HCT116 (cell line): Measurements from ENCODE around the gene SLC16A4. TPM values are rescaled to one million over a fixed set of nuclear protein-coding genes. Genes with fewer than 3 reads are reported as not detected.

Source experiments
- ATAC-seq: fragments of 200-7000 bp; cut with Tn5 transposase; 2 replicates; pipeline ENCODE4 v1.9.1; 2020; ENCODE audit warnings: mild to moderate bottlenecking, moderate library complexity
- BruUV-seq: library from RNA; stranded (reverse); fragments of 400-500 nt; replicated peaks from 2 replicates; lab custom pipeline; 2021; lab: Mats Ljungman, UMichigan
- CTCF ChIA-PET: fragments of 300-600 bp; sonication (Branson Sonifier 250); formaldehyde crosslinking; loops from one replicate; lab custom pipeline; 2021; ENCODE audit warnings: antibody characterized with exemption; lab: Charles Lee
- POLR2A ChIA-PET: fragments of 300-600, 350-600 bp; sonication (Branson Sonifier 250); formaldehyde crosslinking; loops from one replicate; lab custom pipeline; 2021; ENCODE audit warnings: antibody characterized with exemption; lab: Charles Lee
- RAD21 ChIA-PET, 2 experiments: fragments of 300-600 bp; sonication (Branson Sonifier 250); formaldehyde crosslinking; loops; one replicate each; lab custom pipeline; 2023; ENCODE audit warnings: low total read pairs in 2 of 2; ENCODE audit not compliant: uncharacterized antibody in 2 of 2, unreplicated experiment in 2 of 2, low non-redundant PET in 1 of 2; lab: Charles Lee
- DNase-seq: peaks from one replicate; pipeline ENCODE4 v3.0.0-alpha.2; 2010; ENCODE audit warnings: low read depth, low spot score
- H2AFZ ChIP-seq: fragments of 200-600 bp; shearing (Covaris generic), sonication (generic); 2 replicates; pipeline ENCODE4 v1.6.1; 2017; ENCODE audit warnings: low read depth, mixed run types, mixed read lengths, antibody characterized with exemption, low read length; ENCODE audit not compliant: poor library complexity, severe bottlenecking
- H3K27ac ChIP-seq: 2 replicates; pipeline ENCODE4 v1.5.1; 2012; ENCODE audit warnings: low read depth, low read length
- H3K27me3 ChIP-seq: fragments of 200-600 bp; sonication (generic); 2 replicates; pipeline ENCODE4 v1.6.1; 2016; ENCODE audit warnings: mixed run types, low read length, mixed read lengths; ENCODE audit not compliant: insufficient read depth
- H3K36me3 ChIP-seq, 2 experiments: fragments of 200-500 bp in 1 of 2; fragments of 200-600 bp in 1 of 2; sonication (Bioruptor generic) in 1 of 2; sonication (generic) in 1 of 2; 2 replicates each; pipeline versions ENCODE4 v1.5.1 to v1.6.1; 2014 to 2016; ENCODE audit warnings: low read length in 2 of 2, inconsistent platforms in 1 of 2, mixed read lengths in 1 of 2, mixed run types in 1 of 2; ENCODE audit not compliant: insufficient read depth in 2 of 2, control insufficient read depth in 1 of 2
- H3K4me1 ChIP-seq, 2 experiments: fragments of 200-600 bp in 1 of 2; sonication (generic) in 1 of 2; 2 replicates each; pipeline versions ENCODE4 v1.5.1 to v1.6.1; 2012 to 2017; ENCODE audit warnings: low read length in 2 of 2, inconsistent platforms in 1 of 2, mild to moderate bottlenecking in 1 of 2, mixed read lengths in 1 of 2, mixed run types in 1 of 2, moderate library complexity in 1 of 2; ENCODE audit not compliant: insufficient read depth in 2 of 2, control insufficient read depth in 1 of 2
- H3K4me2 ChIP-seq: fragments of 200-600 bp; sonication (generic); 2 replicates; pipeline ENCODE4 v1.6.1; 2017; ENCODE audit warnings: mixed run types, low read length, mixed read lengths
- H3K4me3 ChIP-seq, 2 experiments: fragments of 200-600 bp in 1 of 2; sonication (generic) in 1 of 2; replicated peaks in 1 of 2; 2 replicates each; pipeline ENCODE4 v1.5.1; 2011 to 2016; ENCODE audit warnings: low read length in 2 of 2, control low read depth in 1 of 2, low read depth in 1 of 2, mild to moderate bottlenecking in 1 of 2, mixed read lengths in 1 of 2, mixed run types in 1 of 2
- H3K79me2 ChIP-seq: fragments of 200-600 bp; sonication (generic); 2 replicates; pipeline ENCODE4 v1.6.1; 2017; ENCODE audit warnings: mild to moderate bottlenecking, mixed run types, low read length, moderate library complexity, mixed read lengths; ENCODE audit not compliant: insufficient read depth
- H3K9ac ChIP-seq: fragments of 200-600 bp; sonication (generic); 2 replicates; pipeline ENCODE4 v1.6.1; 2016; ENCODE audit warnings: low read length, mixed read lengths
- H3K9me2 ChIP-seq: fragments of 200-600 bp; sonication (generic), shearing (Covaris generic); 2 replicates; pipeline ENCODE4 v1.6.1; 2017; ENCODE audit warnings: mixed run types, mild to moderate bottlenecking, moderate library complexity; ENCODE audit not compliant: insufficient read depth
- H3K9me3 ChIP-seq, 2 experiments: fragments of 200-500 bp in 1 of 2; fragments of 200-600 bp in 1 of 2; sonication (Bioruptor generic) in 1 of 2; sonication (generic) in 1 of 2; 2 replicates each; pipeline ENCODE4 v1.6.1; 2014 to 2017; ENCODE audit warnings: low read length in 2 of 2, mixed read lengths in 2 of 2, inconsistent platforms in 1 of 2, low read depth in 1 of 2, mild to moderate bottlenecking in 1 of 2, mixed run types in 1 of 2, moderate library complexity in 1 of 2; ENCODE audit not compliant: control insufficient read depth in 1 of 2, insufficient read depth in 1 of 2
- H4K20me1 ChIP-seq: fragments of 200-600 bp; sonication (generic), shearing (Covaris generic); 2 replicates; pipeline ENCODE4 v1.6.1; 2017; ENCODE audit warnings: mixed run types, mild to moderate bottlenecking, moderate library complexity; ENCODE audit not compliant: insufficient read depth
- CEBPB ChIP-seq: IDR thresholded peaks from 2 replicates; pipeline ENCODE4 v1.6.1; 2012; ENCODE audit warnings: low read depth
- ELF1 ChIP-seq: IDR thresholded peaks from 2 replicates; pipeline ENCODE4 v1.6.1; 2012; ENCODE audit warnings: low read depth, borderline replicate concordance
- EZH2 ChIP-seq: fragments of 200-600 bp; sonication (generic); IDR thresholded peaks from 2 replicates; pipeline ENCODE4 v1.6.1; 2017; ENCODE audit warnings: antibody characterized with exemption, mixed run types
- EZH2phosphoT487 ChIP-seq: fragments of 200-600 bp; IDR thresholded peaks from 2 replicates; pipeline ENCODE4 v1.6.1; 2018; ENCODE audit warnings: antibody characterized with exemption, borderline replicate concordance
- FOSL1 ChIP-seq: IDR thresholded peaks from 2 replicates; pipeline ENCODE4 v1.6.1; 2012; ENCODE audit warnings: low read depth
- JUND ChIP-seq: IDR thresholded peaks from 2 replicates; pipeline ENCODE4 v1.6.1; 2012
- POLR2A ChIP-seq: IDR thresholded peaks from 2 replicates; pipeline ENCODE4 v1.7.0; 2011; ENCODE audit warnings: borderline replicate concordance; ENCODE audit not compliant: insufficient read depth, insufficient read length; ENCODE audit errors: extremely low read depth
- POLR2AphosphoS5 ChIP-seq: IDR thresholded peaks from 2 replicates; pipeline ENCODE4 v1.6.1; 2011; ENCODE audit warnings: mild to moderate bottlenecking, low read depth, low read length, moderate library complexity
- RAD21 ChIP-seq: IDR thresholded peaks from 2 replicates; pipeline ENCODE4 v1.6.1; 2012; ENCODE audit warnings: low read depth, mild to moderate bottlenecking
- SIN3A ChIP-seq: IDR thresholded peaks from 2 replicates; pipeline ENCODE4 v1.6.1; 2012; ENCODE audit warnings: low read depth
- SP1 ChIP-seq: IDR thresholded peaks from 2 replicates; pipeline ENCODE4 v1.6.1; 2012; ENCODE audit warnings: low read depth
- SRF ChIP-seq: IDR thresholded peaks from 2 replicates; pipeline ENCODE4 v1.6.1; 2012; ENCODE audit warnings: low read depth
- TCF7L2 ChIP-seq: IDR thresholded peaks from 2 replicates; pipeline ENCODE4 v1.7.0; 2011; ENCODE audit warnings: borderline replicate concordance, inconsistent platforms; ENCODE audit not compliant: insufficient read depth, insufficient read length; ENCODE audit errors: extremely low read depth
- YY1 ChIP-seq: IDR thresholded peaks from 2 replicates; pipeline ENCODE4 v1.6.1; 2011; ENCODE audit warnings: low read length, low read depth, moderate library complexity, mild to moderate bottlenecking; ENCODE audit not compliant: insufficient replicate concordance; ENCODE audit errors: extremely low read depth
- ZNF274 ChIP-seq: fragments of 200-500 bp; sonication (Bioruptor generic); IDR thresholded peaks from 2 replicates; pipeline ENCODE4 v1.6.1; 2014; ENCODE audit warnings: mild to moderate bottlenecking, low read depth, low read length, inconsistent platforms
- intact Hi-C: fragments of 100-400 bp; cut with micrococcal nuclease; formaldehyde crosslinking; loops from 2 replicates; pipeline ENCODE4 v1.10.0; 2022
- total RNA-seq: library from RNA; stranded (reverse); gene quantifications from one replicate; pipeline ENCODE4 v1.2.1, GENCODE V29; 2021; ENCODE audit not compliant: unreplicated experiment
- TF ChIP-seq, protein P1 (sequence below): IDR thresholded peaks from 2 replicates; pipeline ENCODE4 v1.6.1; 2012
- TF ChIP-seq, protein P2 (sequence below), 3 experiments: fragments of 200-600 bp in 1 of 3; sonication (generic) in 1 of 3; IDR thresholded peaks in 2 of 3; conservative IDR thresholded peaks in 1 of 3; 2 replicates each; pipeline ENCODE4 v1.5.1; 2012 to 2017; ENCODE audit warnings: low read depth in 2 of 3, low read length in 2 of 3, antibody characterized with exemption in 1 of 3, borderline replicate concordance in 1 of 3, control low read depth in 1 of 3, mild to moderate bottlenecking in 1 of 3, mixed read lengths in 1 of 3, mixed run types in 1 of 3, moderate library complexity in 1 of 3; ENCODE audit not compliant: insufficient read depth in 1 of 3
- TF ChIP-seq, protein P3 (sequence below): IDR thresholded peaks from 2 replicates; pipeline ENCODE4 v1.6.1; 2012; ENCODE audit warnings: low read depth

SLC16A4 gene
- total RNA-seq, 1 experiment from 2014 or later = 0.20 TPM

DNA sequence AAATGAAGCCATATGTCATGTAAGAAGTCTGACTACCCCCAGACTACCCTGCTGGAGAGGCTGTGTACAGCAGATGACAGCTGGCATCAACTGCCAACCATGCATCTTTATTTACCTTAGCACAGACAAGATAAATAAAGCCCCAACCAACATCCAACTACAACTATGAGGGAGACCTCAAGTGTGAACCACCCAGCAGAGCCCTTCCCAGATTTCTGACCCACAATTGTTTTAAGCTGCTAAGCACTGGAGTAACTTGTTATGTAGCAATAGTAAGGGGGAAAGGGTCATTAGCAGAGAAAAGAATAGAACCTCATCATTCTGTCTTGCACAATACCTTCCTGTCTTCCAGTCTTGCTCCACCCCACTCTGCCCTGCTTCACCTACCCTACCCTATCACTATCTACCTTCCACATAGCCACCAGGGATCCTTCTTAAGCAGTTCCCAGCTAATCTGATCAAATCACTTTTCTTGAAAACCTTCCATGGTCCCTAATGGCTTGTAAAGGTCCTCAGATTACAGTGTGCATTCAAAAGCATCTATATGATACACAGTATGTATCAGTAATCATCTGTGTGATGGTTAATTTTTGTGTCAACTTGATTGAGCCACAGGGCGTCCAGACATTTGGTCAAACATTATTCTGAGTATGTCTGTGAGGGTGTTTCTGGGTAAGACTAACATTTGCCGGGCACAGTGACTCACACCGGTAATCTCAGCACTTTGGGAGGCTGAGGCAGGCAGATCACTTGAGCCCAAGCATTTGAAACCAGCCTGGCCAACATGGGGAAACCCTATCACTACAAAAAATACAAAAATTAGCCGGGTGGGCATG is 71.3 kb downstream of the SLC16A4 start:
- Histone ChIP-seq H3K27ac (no peak overlapping the region), H3K79me2 (no peaks in the 10 kb centered on the region), H3K27me3 (no peaks in the 10 kb centered on the region), H4K20me1 (no peaks in the 10 kb centered on the region), H3K9ac (no peak overlapping the region), H3K4me1 (peaks cover 7 to 11% of the 10 kb centered on the region in 2 experiments; a peak in 2 of 4 replicates), H3K36me3 (no peaks in the 10 kb centered on the region), H3K4me3 (no peak overlapping the region), H3K9me3 (no peaks in the 10 kb centered on the region), H2AFZ (no peak overlapping the region), H3K9me2 (no peaks in the 10 kb centered on the region), H3K4me2 (peak overlapping the region; percentile 37)
- no peak for DNase-seq
- no TSS peak for BruUV-seq
- ATAC-seq = peak; percentile 40
- ChIA-PET POLR2A (interaction anchor here (1.1 to 1.2 kb wide), 2 partner anchors 15 to 20 kb away, joined by 3 read pairs; partner anchors contain the start of gene RBM15), RAD21 (no interaction called here), CTCF (interaction anchor here (1.0 to 4.5 kb wide), 5 partner anchors 19 to 174 kb away, joined by 3 to 36 read pairs (median 3); partner anchors contain the start of gene RBM15)
- TF ChIP-seq CEBPB (peak; percentile 40; the same call in 1 of the 2 replicates), ZNF274 (no peak), FOSL1 (peak; percentile 18; the same call in 1 of the 2 replicates), YY1 (no peak), ELF1 (no peak), SP1 (0 out of 2 replicates have a peak, but pooled peaks have one; percentile 18), TCF7L2 (no peak), SIN3A (no peak), POLR2AphosphoS5 (no peak), RAD21 (no peak), JUND (no peak), EZH2phosphoT487 (no peak), SRF (no peak), EZH2 (no peak), POLR2A (no peak)
- TF ChIP-seq, protein P1, sequence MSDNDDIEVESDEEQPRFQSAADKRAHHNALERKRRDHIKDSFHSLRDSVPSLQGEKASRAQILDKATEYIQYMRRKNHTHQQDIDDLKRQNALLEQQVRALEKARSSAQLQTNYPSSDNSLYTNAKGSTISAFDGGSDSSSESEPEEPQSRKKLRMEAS = no peak
- TF ChIP-seq, protein P2, sequence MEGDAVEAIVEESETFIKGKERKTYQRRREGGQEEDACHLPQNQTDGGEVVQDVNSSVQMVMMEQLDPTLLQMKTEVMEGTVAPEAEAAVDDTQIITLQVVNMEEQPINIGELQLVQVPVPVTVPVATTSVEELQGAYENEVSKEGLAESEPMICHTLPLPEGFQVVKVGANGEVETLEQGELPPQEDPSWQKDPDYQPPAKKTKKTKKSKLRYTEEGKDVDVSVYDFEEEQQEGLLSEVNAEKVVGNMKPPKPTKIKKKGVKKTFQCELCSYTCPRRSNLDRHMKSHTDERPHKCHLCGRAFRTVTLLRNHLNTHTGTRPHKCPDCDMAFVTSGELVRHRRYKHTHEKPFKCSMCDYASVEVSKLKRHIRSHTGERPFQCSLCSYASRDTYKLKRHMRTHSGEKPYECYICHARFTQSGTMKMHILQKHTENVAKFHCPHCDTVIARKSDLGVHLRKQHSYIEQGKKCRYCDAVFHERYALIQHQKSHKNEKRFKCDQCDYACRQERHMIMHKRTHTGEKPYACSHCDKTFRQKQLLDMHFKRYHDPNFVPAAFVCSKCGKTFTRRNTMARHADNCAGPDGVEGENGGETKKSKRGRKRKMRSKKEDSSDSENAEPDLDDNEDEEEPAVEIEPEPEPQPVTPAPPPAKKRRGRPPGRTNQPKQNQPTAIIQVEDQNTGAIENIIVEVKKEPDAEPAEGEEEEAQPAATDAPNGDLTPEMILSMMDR (IDR thresholded peaks at IDR 0.05 in 2 of 3, conservative IDR thresholded peaks at IDR 0.05 in 1 of 3; ENCODE audit: borderline replicate concordance in 1 of 3, insufficient read depth in 1 of 3, low read depth in 2 of 3, low read length in 2 of 3) = peak in 2 of 3 experiments; percentile 13 to 25; a peak in 1 of 6 replicates
- TF ChIP-seq, protein P3, sequence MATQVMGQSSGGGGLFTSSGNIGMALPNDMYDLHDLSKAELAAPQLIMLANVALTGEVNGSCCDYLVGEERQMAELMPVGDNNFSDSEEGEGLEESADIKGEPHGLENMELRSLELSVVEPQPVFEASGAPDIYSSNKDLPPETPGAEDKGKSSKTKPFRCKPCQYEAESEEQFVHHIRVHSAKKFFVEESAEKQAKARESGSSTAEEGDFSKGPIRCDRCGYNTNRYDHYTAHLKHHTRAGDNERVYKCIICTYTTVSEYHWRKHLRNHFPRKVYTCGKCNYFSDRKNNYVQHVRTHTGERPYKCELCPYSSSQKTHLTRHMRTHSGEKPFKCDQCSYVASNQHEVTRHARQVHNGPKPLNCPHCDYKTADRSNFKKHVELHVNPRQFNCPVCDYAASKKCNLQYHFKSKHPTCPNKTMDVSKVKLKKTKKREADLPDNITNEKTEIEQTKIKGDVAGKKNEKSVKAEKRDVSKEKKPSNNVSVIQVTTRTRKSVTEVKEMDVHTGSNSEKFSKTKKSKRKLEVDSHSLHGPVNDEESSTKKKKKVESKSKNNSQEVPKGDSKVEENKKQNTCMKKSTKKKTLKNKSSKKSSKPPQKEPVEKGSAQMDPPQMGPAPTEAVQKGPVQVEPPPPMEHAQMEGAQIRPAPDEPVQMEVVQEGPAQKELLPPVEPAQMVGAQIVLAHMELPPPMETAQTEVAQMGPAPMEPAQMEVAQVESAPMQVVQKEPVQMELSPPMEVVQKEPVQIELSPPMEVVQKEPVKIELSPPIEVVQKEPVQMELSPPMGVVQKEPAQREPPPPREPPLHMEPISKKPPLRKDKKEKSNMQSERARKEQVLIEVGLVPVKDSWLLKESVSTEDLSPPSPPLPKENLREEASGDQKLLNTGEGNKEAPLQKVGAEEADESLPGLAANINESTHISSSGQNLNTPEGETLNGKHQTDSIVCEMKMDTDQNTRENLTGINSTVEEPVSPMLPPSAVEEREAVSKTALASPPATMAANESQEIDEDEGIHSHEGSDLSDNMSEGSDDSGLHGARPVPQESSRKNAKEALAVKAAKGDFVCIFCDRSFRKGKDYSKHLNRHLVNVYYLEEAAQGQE = no peak
- intact Hi-C loops = no loop called here
